KBM-7 (cell line): ENCODE measurements around the gene PAPPA.

Source experiments
- DNase-seq: peaks from one replicate; pipeline ENCODE4 v3.0.0-alpha.2; 2015
- in situ Hi-C: fragments of 300-500 bp; cut with MboI; formaldehyde crosslinking; loops from 2 replicates; pipeline ENCODE4 v1.14.3; 2020; ENCODE audit warnings: low sequenced_read_pairs, low pct_unique_long_range_greater_than_20kb, mixed read lengths

PAPPA gene

GRCh38 chr9:116149844-116150243 is 3.7 kb upstream of the PAPPA start:
- in situ Hi-C loops = no loop called here
- DNase-seq = peak; percentile 37

GRCh38 chr9:116151199-116151598 is 2.4 kb upstream of the PAPPA start:
- in situ Hi-C loops = no loop called here
- DNase-seq = no peak

- in situ Hi-C loops = no loop called here
- no peak for DNase-seq
Measured at GRCh38 chr9:116151966-116152381, 1.6 kb upstream of the PAPPA start.

- peak; percentile 15 for DNase-seq
- in situ Hi-C loops = no loop called here
Measured at GRCh38 chr9:116152390-116152789, 1.2 kb upstream of the PAPPA start.

GRCh38 chr9:116152941-116153764 is 438 bp upstream of the PAPPA start:
- in situ Hi-C loops = no loop called here
- DNase-seq = no peak

- in situ Hi-C loops = no loop called here
- DNase-seq = no peak
Measured at GRCh38 chr9:116154334-116154975, 864 bp downstream of the PAPPA start.

GRCh38 chr9:116154976-116155697 is 1.5 kb downstream of the PAPPA start:
- in situ Hi-C loops = no loop called here
- DNase-seq = no peak

- no peak for DNase-seq
- in situ Hi-C loops = no loop called here
Measured at GRCh38 chr9:116155698-116156039, 2.1 kb downstream of the PAPPA start.

GRCh38 chr9:116156621-116157314 is 3.2 kb downstream of the PAPPA start:
- in situ Hi-C loops = no loop called here
- no peak for DNase-seq

- no peak for DNase-seq
- in situ Hi-C loops = no loop called here
Measured at GRCh38 chr9:116157436-116158138, 4.0 kb downstream of the PAPPA start.

- in situ Hi-C loops = no loop called here
- no peak for DNase-seq
Measured at GRCh38 chr9:116160676-116161571, 7.3 kb downstream of the PAPPA start.

- DNase-seq = no peak
- in situ Hi-C loops = no loop called here
Measured at GRCh38 chr9:116162241-116162781, 8.7 kb downstream of the PAPPA start.

- in situ Hi-C loops = no loop called here
- no peak for DNase-seq
Measured at GRCh38 chr9:116163293-116164055, 9.9 kb downstream of the PAPPA start.

GRCh38 chr9:116165912-116166311 is 12.3 kb downstream of the PAPPA start:
- DNase-seq = no peak
- in situ Hi-C loops = no loop called here

GRCh38 chr9:116166713-116167112 is 13.1 kb downstream of the PAPPA start:
- in situ Hi-C loops = no loop called here

GRCh38 chr9:116168231-116168630 is 14.6 kb downstream of the PAPPA start:
- in situ Hi-C loops = no loop called here
- no peak for DNase-seq

More at GRCh38 chr9:116166713-116167112, 13.1 kb downstream of the PAPPA start:
- no peak for DNase-seq

GRCh38 chr9:116172216-116172615 is 18.6 kb downstream of the PAPPA start:
- in situ Hi-C loops = no loop called here
- DNase-seq = no peak
